Right lobe of liver (tissue), 6 donors: Measurements from ENCODE around the gene RASSF10. TPM values are rescaled to one million over a fixed set of nuclear protein-coding genes. Genes with fewer than 3 reads are reported as not detected.

Source experiments
- ATAC-seq, 4 donors: fragments of 200-7000 bp; cut with Tn5 transposase; one replicate each; pipeline ENCODE4 v1.9.1; 2020; ENCODE audit warnings: mild to moderate bottlenecking in 4 of 4, moderate library complexity in 4 of 4
- DNase-seq, 3 donors: peaks; one replicate each; pipeline ENCODE4 v3.0.0-alpha.2; 2020
- H3K27ac ChIP-seq, 3 donors: fragments of 200-600 bp; one replicate each; pipeline ENCODE4 v1.8.0; 2022
- H3K27me3 ChIP-seq, 2 donors: fragments of 200-600 bp; one replicate each; pipeline ENCODE4 v1.8.0; 2022
- H3K36me3 ChIP-seq, 4 donors: fragments of 200-600 bp; sonication (generic) in 1 of 4; one replicate each; pipeline versions ENCODE4 v1.5.1 to v1.8.0; 2017 to 2022; ENCODE audit warnings: control low read depth in 1 of 4
- H3K4me1 ChIP-seq, 4 donors: fragments of 200-600 bp; sonication (generic) in 1 of 4; one replicate each; pipeline versions ENCODE4 v1.5.1 to v1.8.0; 2017 to 2022; ENCODE audit warnings: control low read depth in 1 of 4
- H3K4me3 ChIP-seq, 3 donors: fragments of 200-600 bp; one replicate each; pipeline ENCODE4 v1.8.0; 2022
- H3K9me3 ChIP-seq, 4 donors: fragments of 200-600 bp; sonication (generic) in 1 of 4; one replicate each; pipeline versions ENCODE4 v1.5.1 to v1.8.0; 2017 to 2022; ENCODE audit warnings: control low read depth in 1 of 4
- CTCF ChIP-seq, 4 donors: fragments of 200-600 bp in 3 of 4; fragments of 450-650 bp in 1 of 4; IDR thresholded peaks; one replicate each; pipeline versions ENCODE4 v1.5.1 to v1.8.0; 2016 to 2022; ENCODE audit warnings: antibody characterized with exemption in 4 of 4, mild to moderate bottlenecking in 2 of 4
- POLR2A ChIP-seq: fragments of 450-650 bp; IDR thresholded peaks from one replicate; pipeline ENCODE4 v1.6.1; 2017; ENCODE audit warnings: antibody characterized with exemption, mild to moderate bottlenecking
- WGBS: methylation state at CpG from one replicate; pipeline ENCODE4 v1.1.6; 2018; ENCODE audit warnings: low coverage, low lambda C conversion rate; ENCODE audit not compliant: insufficient coverage; ENCODE audit errors: missing lambda C conversion rate; 5-methylcytosine and 5-hydroxymethylcytosine counted together
- intact Hi-C, 2 donors: fragments of 100-400 bp; cut with DNase I; formaldehyde crosslinking; loops; one replicate each; pipeline versions ENCODE4 v1.11.2 to v1.14.1; 2022
- total RNA-seq, 6 experiments: library from RNA; depleted of rRNA in 2 of 6; stranded (reverse); fragments of >200 nt in 2 of 6; fragmentation: NEBNext Ultra II Directional in 3 of 6; extraction: Animal tissue kit (Norgen Biotek cat#: 25700) in 3 of 6; gene quantifications; one replicate each; pipeline versions ENCODE4 v1.1.0 to v1.2.4, GENCODE V29; 2016 to 2023
- donor health status: DM: no; HTN: yes; CAD: no.
- donor health status: DM: no; HTN: no; CAD: no.
- donor health status: DM: no; HTN: no; CAD: no.
- donor health status: DM: no; HTN: yes; CAD: no.
- donor health status: DM: no; HTN: yes; CAD: no.

Gene RASSF10
- total RNA-seq, 6 experiments from 2014 or later = 0.11 to 0.49 TPM; not detected in 4

DNA sequence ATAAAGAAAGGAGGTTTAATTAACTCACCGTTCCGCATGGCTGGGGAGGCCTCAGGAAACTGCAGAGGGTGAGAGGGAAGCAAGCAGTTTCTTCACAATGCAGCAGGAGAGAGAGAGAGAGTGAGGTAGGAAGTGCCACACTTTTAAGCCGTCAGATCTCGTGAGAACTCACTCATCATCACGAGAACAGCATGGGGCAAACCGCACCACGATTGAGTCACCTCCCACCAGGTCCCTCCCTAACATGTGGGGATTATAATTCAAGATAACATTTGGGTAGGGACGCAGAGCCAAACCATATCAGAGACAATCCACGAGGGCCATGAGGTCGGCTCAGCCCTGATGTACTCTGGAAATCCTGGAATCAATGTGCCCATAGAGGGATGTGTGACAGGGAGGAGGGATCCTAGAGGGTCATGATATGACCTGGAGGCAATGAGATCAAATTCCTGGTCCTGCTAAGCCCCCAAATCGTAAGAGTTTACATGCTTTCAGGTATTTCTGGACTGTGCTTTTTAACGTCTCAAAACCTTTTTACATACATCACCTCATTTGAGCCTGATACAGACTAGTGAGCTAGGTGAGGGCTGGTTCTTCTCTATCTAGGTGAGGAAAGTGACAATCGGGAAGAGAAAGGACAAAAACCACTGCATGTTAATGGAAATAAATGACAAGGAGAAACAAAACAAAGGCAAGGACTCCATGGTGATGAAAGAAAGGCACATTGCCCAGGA lies 19.5 kb upstream of the RASSF10 start:
- no peak overlapping the region for H3K27ac ChIP-seq
- no peak for TF ChIP-seq POLR2A
- TF ChIP-seq CTCF (IDR thresholded peaks at IDR 0.05) = no peak
- H3K4me1 ChIP-seq = no peaks in the 10 kb centered on the region
- DNase-seq (no peak), ATAC-seq (no peak)
- H3K4me3 ChIP-seq = no peak overlapping the region
- H3K27me3 ChIP-seq = no peaks in the 10 kb centered on the region
- no peaks in the 10 kb centered on the region for H3K9me3 ChIP-seq
- intact Hi-C loops = no loop called here
- 66% methylated on average over 9 of the region's 13 CpGs for WGBS
- H3K36me3 ChIP-seq = no peaks in the 10 kb centered on the region

- H3K9me3 ChIP-seq = no peaks in the 10 kb centered on the region
- H3K27me3 ChIP-seq = no peaks in the 10 kb centered on the region
- no peaks in the 10 kb centered on the region for H3K4me1 ChIP-seq
- no peak for DNase-seq
- TF ChIP-seq CTCF (IDR thresholded peaks at IDR 0.05) (no peak), POLR2A (no peak)
- intact Hi-C loops = no loop called here
- WGBS = 89% methylated on average over 1 of the region's 1 CpG
- no peak overlapping the region for H3K4me3 ChIP-seq
- no peak for ATAC-seq
- no peaks in the 10 kb centered on the region for H3K36me3 ChIP-seq
- H3K27ac ChIP-seq = no peak overlapping the region
These were observed 19.0 kb upstream of the RASSF10 start for GRCh38 chr11:12990162-12990480.

DNA sequence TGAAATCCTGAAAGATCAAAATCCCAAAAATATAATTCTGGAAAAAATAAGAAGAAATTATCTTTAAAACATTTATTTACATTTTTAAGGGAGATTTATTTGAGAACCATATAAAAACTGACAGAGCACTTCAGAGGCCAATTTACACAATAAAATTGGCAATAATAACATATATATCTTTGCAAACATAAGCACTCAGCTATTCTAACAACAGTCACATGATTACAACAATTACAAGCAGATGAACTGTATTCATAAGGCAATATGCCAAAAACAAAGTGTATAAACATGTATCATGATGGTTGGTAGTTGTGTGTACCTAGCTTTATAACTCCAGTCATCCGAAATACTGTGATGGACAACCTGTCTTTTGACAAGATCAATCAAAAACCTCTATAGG lies 17.7 kb upstream of the RASSF10 start:
- intact Hi-C loops = no loop called here
- WGBS = 60% methylated on average over 1 of the region's 1 CpG
- Histone ChIP-seq H3K36me3 (no peaks in the 10 kb centered on the region), H3K9me3 (no peaks in the 10 kb centered on the region), H3K27me3 (no peaks in the 10 kb centered on the region), H3K27ac (no peak overlapping the region), H3K4me3 (no peak overlapping the region), H3K4me1 (no peaks in the 10 kb centered on the region)
- TF ChIP-seq CTCF (IDR thresholded peaks at IDR 0.05) (no peak), POLR2A (no peak)
- ATAC-seq (no peak), DNase-seq (no peak)

- Histone ChIP-seq H3K4me3 (no peak overlapping the region), H3K4me1 (no peaks in the 10 kb centered on the region), H3K9me3 (no peaks in the 10 kb centered on the region), H3K36me3 (no peaks in the 10 kb centered on the region), H3K27me3 (no peaks in the 10 kb centered on the region), H3K27ac (no peak overlapping the region)
- intact Hi-C loops = no loop called here
- no peak for DNase-seq
- 67% methylated on average over 1 of the region's 1 CpG for WGBS
- no peak for ATAC-seq
- no peak for TF ChIP-seq CTCF (IDR thresholded peaks at IDR 0.05)
These were observed 15.5 kb upstream of the RASSF10 start for GRCh38 chr11:12993626-12994025.

DNA sequence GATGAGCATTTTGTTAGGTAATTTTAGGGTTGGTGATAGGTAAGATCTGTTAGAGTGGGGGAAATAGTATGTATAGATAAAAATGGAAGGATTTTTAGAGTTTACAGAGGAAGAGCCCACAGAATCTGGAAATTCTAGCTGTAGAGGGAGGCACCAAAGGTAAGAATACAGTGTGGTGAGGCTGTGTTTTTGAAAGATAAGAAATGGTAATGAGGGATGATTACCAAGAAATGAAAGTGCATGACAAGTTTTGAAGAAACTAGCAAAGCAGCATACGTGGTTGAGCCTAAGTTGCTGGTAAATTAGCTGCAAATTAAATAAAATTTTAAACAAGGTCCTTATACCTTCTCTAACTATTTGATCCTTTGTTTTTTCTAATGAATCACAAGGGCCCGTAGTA lies 14.6 kb upstream of the RASSF10 start:
- no peak for DNase-seq
- Histone ChIP-seq H3K9me3 (no peaks in the 10 kb centered on the region), H3K36me3 (no peaks in the 10 kb centered on the region), H3K27me3 (no peaks in the 10 kb centered on the region), H3K27ac (no peak overlapping the region), H3K4me1 (no peaks in the 10 kb centered on the region), H3K4me3 (no peak overlapping the region)
- intact Hi-C loops = no loop called here
- 72% methylated on average over 2 of the region's 2 CpGs for WGBS
- TF ChIP-seq POLR2A (no peak), CTCF (IDR thresholded peaks at IDR 0.05) (no peak)
- no peak for ATAC-seq
